Astrocyte of the cerebellum (primary cell): Measurements from ENCODE around the gene ITGAX.
"Not testable (repeated sequence)": the region's sequence is repeated elsewhere in the genome, so short reads cannot be mapped to it uniquely, and the experiment has no call there.

Source experiments
- DNase-seq: peaks from one replicate; pipeline ENCODE4 v3.0.0-alpha.2; 2011; ENCODE audit warnings: low read depth
- H3K4me3 ChIP-seq: 2 replicates; pipeline ENCODE4 v1.5.1; 2011; ENCODE audit warnings: mild to moderate bottlenecking, low read depth, low read length, moderate library complexity
- in situ Hi-C: cut with HindIII; loops from 2 replicates; pipeline ENCODE4 v1.10.0; 2017; ENCODE audit warnings: low sequenced_read_pairs
- TF ChIP-seq, protein P1 (sequence below): IDR thresholded peaks from 2 replicates; pipeline ENCODE4 v1.5.1; 2012; ENCODE audit warnings: low read length, low read depth, moderate library complexity, mild to moderate bottlenecking; ENCODE audit errors: missing control alignments

Gene ITGAX

DNA sequence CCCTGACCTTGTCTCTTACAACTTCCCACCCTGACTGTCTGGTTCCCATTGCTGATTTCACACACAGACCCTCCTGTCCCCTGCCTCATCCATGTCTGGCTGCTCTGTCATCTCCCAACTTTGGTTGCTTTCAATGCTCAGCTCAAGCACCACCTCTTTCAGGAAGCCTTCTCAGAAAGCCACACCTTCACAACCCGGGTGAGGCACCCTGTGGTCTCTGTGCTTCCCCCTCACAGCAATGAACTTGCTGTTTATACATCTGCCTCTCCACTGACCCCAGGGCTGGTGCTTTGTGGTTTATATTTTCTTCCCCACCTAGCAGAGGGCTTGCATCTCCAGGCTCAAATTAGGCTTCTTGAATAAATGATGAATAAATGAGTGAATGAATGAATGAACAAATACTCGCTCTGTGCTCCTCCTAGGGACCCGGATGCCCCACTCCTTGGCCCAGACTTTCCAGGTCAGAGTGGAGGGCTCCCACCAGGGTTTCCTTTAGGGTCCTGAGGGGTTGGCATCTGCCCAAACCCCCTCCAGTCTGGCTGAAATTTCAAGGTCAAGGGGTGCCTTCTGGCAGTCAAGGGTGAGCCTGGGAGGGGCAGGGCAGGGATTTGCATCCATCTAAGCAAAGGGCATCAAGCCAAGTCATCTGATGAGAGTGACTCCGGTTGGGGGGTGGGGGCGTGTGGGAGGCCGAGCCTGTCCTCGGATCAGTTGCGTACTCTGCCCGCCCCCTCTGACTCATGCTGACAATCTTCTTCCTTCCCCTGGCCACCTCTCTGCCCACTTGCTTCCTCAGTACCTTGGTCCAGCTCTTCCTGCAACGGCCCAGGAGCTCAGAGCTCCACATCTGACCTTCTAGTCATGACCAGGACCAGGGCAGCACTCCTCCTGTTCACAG, at the start of gene ITGAX:
Gene ITGAX (plus strand): TSS at position 783 of the 898 bp plus-strand sequence. CDS start 79 bp downstream, at position 862.
- no peak within 1 kb of the TSS for H3K4me3 ChIP-seq
- DNase-seq, result no peak
- TF ChIP-seq, protein P1, sequence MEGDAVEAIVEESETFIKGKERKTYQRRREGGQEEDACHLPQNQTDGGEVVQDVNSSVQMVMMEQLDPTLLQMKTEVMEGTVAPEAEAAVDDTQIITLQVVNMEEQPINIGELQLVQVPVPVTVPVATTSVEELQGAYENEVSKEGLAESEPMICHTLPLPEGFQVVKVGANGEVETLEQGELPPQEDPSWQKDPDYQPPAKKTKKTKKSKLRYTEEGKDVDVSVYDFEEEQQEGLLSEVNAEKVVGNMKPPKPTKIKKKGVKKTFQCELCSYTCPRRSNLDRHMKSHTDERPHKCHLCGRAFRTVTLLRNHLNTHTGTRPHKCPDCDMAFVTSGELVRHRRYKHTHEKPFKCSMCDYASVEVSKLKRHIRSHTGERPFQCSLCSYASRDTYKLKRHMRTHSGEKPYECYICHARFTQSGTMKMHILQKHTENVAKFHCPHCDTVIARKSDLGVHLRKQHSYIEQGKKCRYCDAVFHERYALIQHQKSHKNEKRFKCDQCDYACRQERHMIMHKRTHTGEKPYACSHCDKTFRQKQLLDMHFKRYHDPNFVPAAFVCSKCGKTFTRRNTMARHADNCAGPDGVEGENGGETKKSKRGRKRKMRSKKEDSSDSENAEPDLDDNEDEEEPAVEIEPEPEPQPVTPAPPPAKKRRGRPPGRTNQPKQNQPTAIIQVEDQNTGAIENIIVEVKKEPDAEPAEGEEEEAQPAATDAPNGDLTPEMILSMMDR, result no peak
- in situ Hi-C loops, result no loop called here

DNA sequence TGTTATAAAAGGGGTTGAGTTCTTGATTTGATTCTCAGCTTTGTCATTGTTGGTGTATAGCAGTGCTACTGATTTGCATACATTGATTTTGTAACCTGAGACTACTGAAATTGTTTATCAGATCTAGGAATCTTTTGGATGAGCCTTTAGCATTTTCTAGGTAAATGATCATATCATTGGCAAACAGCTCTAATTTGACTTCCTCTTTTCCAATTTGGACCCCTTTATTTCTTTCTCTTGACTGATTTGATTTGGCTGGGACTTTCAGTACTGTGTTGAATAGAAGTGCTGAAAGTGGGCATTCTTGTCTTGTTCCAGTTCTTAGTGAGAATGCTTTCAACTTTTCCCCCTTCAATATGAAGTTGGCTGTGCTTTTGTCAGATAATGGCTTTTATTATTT, 49.8 kb upstream of the ITGAX start:
- in situ Hi-C loops, result no loop called here
- H3K4me3 ChIP-seq, result no peak overlapping the region
- TF ChIP-seq, protein P1, result no peak
- no peak for DNase-seq

DNA sequence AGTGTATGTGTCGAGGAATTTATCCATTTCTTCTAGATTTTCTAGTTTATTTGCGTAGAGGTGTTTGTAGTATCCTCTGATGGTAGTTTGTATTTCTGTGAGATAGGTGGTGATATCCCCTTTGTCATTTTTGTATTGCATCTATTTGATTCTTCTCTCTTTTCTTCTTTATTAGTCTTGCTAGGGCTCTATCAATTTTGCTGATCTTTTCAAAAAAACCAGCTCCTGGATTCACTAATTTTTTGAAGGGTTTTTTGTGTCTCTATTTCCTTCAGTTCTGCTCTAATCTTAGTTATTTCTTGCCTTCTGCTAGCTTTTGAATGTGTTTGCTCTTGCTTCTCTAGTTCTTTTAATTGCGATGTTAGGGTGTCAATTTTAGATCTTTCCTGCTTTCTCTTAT, 46.6 kb upstream of the ITGAX start:
- DNase-seq, in situ Hi-C loops, H3K4me3 ChIP-seq: not testable (repeated sequence)

DNA sequence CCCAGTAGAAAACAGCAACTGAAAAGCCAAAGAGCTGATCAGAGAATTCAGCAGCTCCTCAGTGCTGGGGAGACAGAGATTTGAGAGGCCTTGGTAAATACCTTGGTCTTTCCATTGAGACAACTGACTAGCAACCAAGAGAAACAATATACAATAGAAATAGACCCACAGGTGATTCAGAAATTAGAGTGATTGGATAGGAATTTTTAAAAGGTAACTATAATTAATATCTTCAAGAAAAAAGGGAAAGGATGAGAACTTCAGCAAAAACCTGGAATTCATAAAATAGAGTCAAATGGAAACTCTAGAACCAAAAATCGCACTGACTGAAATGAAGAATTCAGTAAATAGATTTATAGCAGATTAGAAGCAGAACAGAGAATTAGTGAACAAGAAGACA, 32.5 kb upstream of the ITGAX start:
- no peak for DNase-seq
- in situ Hi-C loops, result no loop called here
- no peak overlapping the region for H3K4me3 ChIP-seq
- TF ChIP-seq, protein P1, result no peak

DNA sequence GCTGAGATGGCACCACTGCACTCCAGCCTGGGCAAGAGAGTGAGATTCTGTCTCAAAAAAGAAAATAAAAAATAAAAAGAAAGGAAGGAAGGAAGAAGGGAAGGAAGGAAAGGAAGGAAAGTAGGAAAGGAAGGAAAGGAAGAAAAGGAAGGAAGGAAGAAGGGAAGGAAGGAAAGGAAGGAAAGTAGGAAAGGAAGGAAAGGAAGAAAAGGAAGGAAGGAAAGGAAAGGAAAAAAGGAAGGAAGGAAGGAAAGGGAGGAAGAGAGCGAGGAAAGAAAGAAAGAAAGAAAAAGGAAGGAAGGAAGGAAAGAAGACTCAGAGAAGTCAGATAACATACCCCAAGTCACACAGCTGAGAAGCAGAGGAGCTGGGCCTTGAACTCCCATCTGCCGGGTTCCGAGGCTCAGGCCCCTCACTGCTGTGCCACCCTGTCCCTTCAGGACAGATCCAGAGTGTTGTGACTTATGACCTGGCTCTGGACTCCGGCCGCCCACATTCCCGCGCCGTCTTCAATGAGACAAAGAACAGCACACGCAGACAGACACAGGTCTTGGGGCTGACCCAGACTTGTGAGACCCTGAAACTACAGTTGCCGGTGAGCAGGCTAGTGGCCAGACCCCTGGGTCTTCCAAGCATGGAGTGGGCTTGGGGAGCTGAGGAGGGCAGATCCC, 30.9 kb upstream of the ITGAX start:
- no peak for DNase-seq
- TF ChIP-seq, protein P1, result no peak
- H3K4me3 ChIP-seq, result no peak overlapping the region
- in situ Hi-C loops, result no loop called here

DNA sequence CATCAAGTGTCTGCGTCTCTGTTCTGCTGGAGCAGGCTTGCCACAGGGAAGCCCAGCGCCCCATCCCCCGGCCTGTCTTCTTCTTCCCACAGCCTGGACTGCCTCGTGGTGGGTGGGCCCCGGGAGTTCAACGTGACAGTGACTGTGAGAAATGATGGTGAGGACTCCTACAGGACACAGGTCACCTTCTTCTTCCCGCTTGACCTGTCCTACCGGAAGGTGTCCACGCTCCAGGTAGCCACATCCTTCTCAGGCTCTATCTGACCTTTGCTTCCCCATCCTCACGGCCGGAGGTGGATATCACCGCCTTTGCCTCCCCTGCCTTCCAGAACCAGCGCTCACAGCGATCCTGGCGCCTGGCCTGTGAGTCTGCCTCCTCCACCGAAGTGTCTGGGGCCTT, 29.8 kb upstream of the ITGAX start:
- H3K4me3 ChIP-seq, result no peak overlapping the region
- TF ChIP-seq, protein P1, result no peak
- no peak for DNase-seq
- in situ Hi-C loops, result no loop called here

DNA sequence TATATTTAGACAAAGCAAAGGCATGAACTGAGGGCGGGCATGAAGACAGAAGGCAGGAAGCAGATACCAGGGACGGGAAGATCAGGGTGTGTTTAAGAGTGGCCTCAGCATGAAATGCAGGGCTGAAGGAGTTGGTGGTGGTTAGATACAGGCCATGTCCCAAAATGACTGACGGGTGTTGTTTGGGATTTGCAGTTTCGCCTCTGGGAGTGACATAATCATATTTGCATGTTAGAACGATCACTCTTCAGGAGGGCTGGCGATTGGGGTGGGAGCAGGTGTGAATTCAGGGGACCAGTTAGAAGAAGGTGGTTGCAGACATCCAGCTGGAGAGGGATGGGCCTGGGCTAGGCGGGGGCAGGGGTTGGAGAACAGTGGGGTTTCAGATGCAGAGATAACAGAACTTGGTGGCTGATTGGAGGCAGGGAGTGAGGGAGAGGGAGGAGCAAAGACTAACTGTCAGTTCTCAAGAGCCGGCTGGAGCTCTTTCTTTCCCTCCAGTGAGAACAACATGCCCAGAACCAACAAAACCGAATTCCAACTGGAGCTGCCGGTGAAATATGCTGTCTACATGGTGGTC, 27.2 kb upstream of the ITGAX start:
- DNase-seq, result no peak
- no peak overlapping the region for H3K4me3 ChIP-seq
- TF ChIP-seq, protein P1, result no peak
- in situ Hi-C loops, result no loop called here
